SK-N-SH (cell line): ENCODE data around the gene STXBP6. TPM values are rescaled to one million over a fixed set of nuclear protein-coding genes. Genes with fewer than 3 reads are reported as not detected.

ENCODE experiments used
- CTCF ChIA-PET: fragments of 300-600, 350-600 bp; formaldehyde crosslinking; extraction: SDS; loops from one replicate; lab custom pipeline; 2021; lab: Yijun Ruan, JAX
- POLR2A ChIA-PET: fragments of 350-600 bp; sonication (Branson Sonifier 250); formaldehyde crosslinking; extraction: SDS; loops from one replicate; lab custom pipeline; 2020; ENCODE audit warnings: antibody characterized with exemption, inconsistent platforms; lab: Yijun Ruan, JAX
- DNase-seq: peaks from one replicate; pipeline ENCODE4 v3.0.0; 2012
- H2AFZ ChIP-seq: fragments of 200-600 bp; sonication (generic); 2 replicates; pipeline ENCODE4 v1.8.1; 2016; ENCODE audit warnings: antibody characterized with exemption, mild to moderate bottlenecking, low read depth
- H3F3A ChIP-seq: fragments of 200-600 bp; sonication (generic); replicated peaks from 2 replicates; pipeline ENCODE3; 2016; ENCODE audit warnings: antibody characterized with exemption, mild to moderate bottlenecking; ENCODE audit not compliant: insufficient read depth
- H3K27ac ChIP-seq, 2 experiments: fragments of 200-500 bp in 1 of 2; fragments of 200-600 bp in 1 of 2; sonication (Bioruptor generic) in 1 of 2; sonication (generic), shearing (Covaris generic) in 1 of 2; 2 replicates each; pipeline versions ENCODE4 v1.5.1 to v1.6.1; 2014 to 2016; ENCODE audit warnings: low read depth in 2 of 2, inconsistent platforms in 1 of 2, low read length in 1 of 2, mild to moderate bottlenecking in 1 of 2, mixed read lengths in 1 of 2
- H3K27me3 ChIP-seq: fragments of 200-600 bp; sonication (generic), shearing (Covaris generic); 2 replicates; pipeline ENCODE4 v1.6.1; 2016; ENCODE audit warnings: mixed run types; ENCODE audit not compliant: insufficient read depth
- H3K36me3 ChIP-seq, 2 experiments: fragments of 200-500 bp in 1 of 2; fragments of 200-600 bp in 1 of 2; sonication (Bioruptor generic) in 1 of 2; sonication (generic) in 1 of 2; replicated peaks in 1 of 2; 2 replicates each; pipeline versions ENCODE3 to v1.5.1; 2014 to 2016; ENCODE audit warnings: low read length in 1 of 2, mild to moderate bottlenecking in 1 of 2; ENCODE audit not compliant: insufficient read depth in 2 of 2, control insufficient read depth in 1 of 2
- H3K4me1 ChIP-seq, 2 experiments: fragments of 200-500 bp in 1 of 2; fragments of 200-600 bp in 1 of 2; sonication (Bioruptor generic) in 1 of 2; sonication (generic), shearing (Covaris generic) in 1 of 2; 2 replicates each; pipeline versions ENCODE4 v1.5.1 to v1.6.1; 2014 to 2016; ENCODE audit warnings: low read depth in 1 of 2, low read length in 1 of 2, mixed run types in 1 of 2; ENCODE audit not compliant: insufficient read depth in 2 of 2, control insufficient read depth in 1 of 2
- H3K4me2 ChIP-seq: fragments of 200-600 bp; sonication (generic), shearing (Covaris generic); 2 replicates; pipeline ENCODE4 v1.6.1; 2017; ENCODE audit warnings: mixed run types
- H3K4me3 ChIP-seq, 2 experiments: fragments of 200-500 bp in 1 of 2; fragments of 200-600 bp in 1 of 2; sonication (Bioruptor generic) in 1 of 2; sonication (generic), shearing (Covaris generic) in 1 of 2; 2 replicates each; pipeline versions ENCODE4 v1.5.1 to v1.8.1; 2014 to 2016; ENCODE audit warnings: low read depth in 2 of 2, inconsistent platforms in 1 of 2, low read length in 1 of 2, mild to moderate bottlenecking in 1 of 2, mixed read lengths in 1 of 2, moderate library complexity in 1 of 2
- H3K79me2 ChIP-seq: fragments of 200-600 bp; sonication (generic); 2 replicates; pipeline ENCODE4 v1.8.1; 2017; ENCODE audit warnings: mild to moderate bottlenecking; ENCODE audit not compliant: insufficient read depth
- H3K9ac ChIP-seq: fragments of 200-600 bp; sonication (generic); 2 replicates; pipeline ENCODE4 v1.6.1; 2017; ENCODE audit warnings: mixed run types
- H3K9me2 ChIP-seq: fragments of 200-600 bp; sonication (generic); 2 replicates; pipeline ENCODE4 v1.6.1; 2017; ENCODE audit warnings: mixed run types
- H3K9me3 ChIP-seq: fragments of 200-600 bp; sonication (generic); 2 replicates; pipeline ENCODE4 v1.6.1; 2017; ENCODE audit warnings: mixed run types, mild to moderate bottlenecking, moderate library complexity
- H4K20me1 ChIP-seq: fragments of 200-600 bp; sonication (generic); 2 replicates; pipeline ENCODE4 v1.6.1; 2017; ENCODE audit warnings: mild to moderate bottlenecking, mixed run types; ENCODE audit not compliant: insufficient read depth
- CHD2 ChIP-seq: fragments of 150-350 bp; IDR thresholded peaks from 2 replicates; pipeline ENCODE4 v1.6.1; 2018; ENCODE audit warnings: low read length; ENCODE audit not compliant: partially characterized antibody
- ELF1 ChIP-seq: IDR thresholded peaks from 2 replicates; pipeline ENCODE4 v1.4.0; 2012
- EP300 ChIP-seq, 2 experiments: IDR thresholded peaks; 2 replicates each; pipeline versions ENCODE4 v1.4.0 to v1.6.1; 2012; ENCODE audit warnings: borderline replicate concordance in 1 of 2, low read depth in 1 of 2, low read length in 1 of 2
- EZH2phosphoT487 ChIP-seq: fragments of 200-600 bp; sonication (generic); IDR thresholded peaks from 2 replicates; pipeline ENCODE4 v1.6.1; 2017; ENCODE audit warnings: low read depth, mixed run types, mild to moderate bottlenecking, antibody characterized with exemption, moderate library complexity, borderline replicate concordance
- FOXM1 ChIP-seq: IDR thresholded peaks from 2 replicates; pipeline ENCODE4 v1.4.0; 2012; ENCODE audit warnings: low read depth, mild to moderate bottlenecking
- GABPA ChIP-seq: IDR thresholded peaks from 2 replicates; pipeline ENCODE4 v1.4.0; 2012; ENCODE audit warnings: low read depth, mild to moderate bottlenecking
- GATA2 ChIP-seq: sonication (generic); formaldehyde crosslinking; IDR thresholded peaks from 2 replicates; pipeline ENCODE4 v1.5.0; 2020; ENCODE audit warnings: mild to moderate bottlenecking, missing genetic modification reagents
- JUND ChIP-seq: IDR thresholded peaks from 2 replicates; pipeline ENCODE4 v1.4.0; 2012
- MEF2A ChIP-seq: IDR thresholded peaks from 2 replicates; pipeline ENCODE4 v1.4.0; 2012; ENCODE audit warnings: low read depth, borderline replicate concordance
- MXI1 ChIP-seq: IDR thresholded peaks from 2 replicates; pipeline ENCODE4 v1.6.1; 2012; ENCODE audit warnings: mild to moderate bottlenecking, low read depth, low read length, improper control_type of control experiment
- NFIC ChIP-seq: IDR thresholded peaks from 2 replicates; pipeline ENCODE4 v1.4.0; 2012; ENCODE audit warnings: borderline replicate concordance
- NRF1 ChIP-seq: IDR thresholded peaks from 2 replicates; pipeline ENCODE4 v1.6.1; 2012; ENCODE audit warnings: low read depth, mild to moderate bottlenecking, low read length
- POLR2AphosphoS5 ChIP-seq: IDR thresholded peaks from 2 replicates; pipeline ENCODE4 v1.6.1; 2012; ENCODE audit warnings: low read depth, low read length
- RAD21 ChIP-seq: IDR thresholded peaks from 2 replicates; pipeline ENCODE4 v1.6.1; 2012; ENCODE audit warnings: mild to moderate bottlenecking, low read length
- RFX5 ChIP-seq: IDR thresholded peaks from 2 replicates; pipeline ENCODE4 v1.6.1; 2012; ENCODE audit warnings: mild to moderate bottlenecking, improper control_type of control experiment, low read length
- RXRA ChIP-seq: IDR thresholded peaks from 2 replicates; pipeline ENCODE4 v1.4.0; 2012; ENCODE audit warnings: low read depth, mild to moderate bottlenecking, borderline replicate concordance
- SIN3A ChIP-seq: IDR thresholded peaks from 2 replicates; pipeline ENCODE4 v1.6.1; 2012; ENCODE audit warnings: low read depth, mild to moderate bottlenecking, low read length, moderate library complexity, borderline replicate concordance
- TAF1 ChIP-seq: IDR thresholded peaks from 2 replicates; pipeline ENCODE4 v1.6.1; 2012; ENCODE audit warnings: low read depth, mild to moderate bottlenecking, low read length, moderate library complexity, borderline replicate concordance
- TCF12 ChIP-seq: IDR thresholded peaks from 2 replicates; pipeline ENCODE4 v1.4.0; 2012
- TEAD4 ChIP-seq: IDR thresholded peaks from 2 replicates; pipeline ENCODE4 v1.4.0; 2012; ENCODE audit warnings: mild to moderate bottlenecking, borderline replicate concordance; ENCODE audit not compliant: insufficient read depth
- USF1 ChIP-seq: IDR thresholded peaks from 2 replicates; pipeline ENCODE4 v1.4.0; 2012; ENCODE audit warnings: low read depth, borderline replicate concordance
- WGBS: methylation state at CpG from one replicate; pipeline ENCODE4 v1.1.6; 2017; ENCODE audit warnings: low lambda C conversion rate; 5-methylcytosine and 5-hydroxymethylcytosine counted together
- polyA plus RNA-seq, 3 experiments: library from polyadenylated mRNA; depleted of rRNA; stranded (reverse); fragments of >200 nt; gene quantifications; 2 replicates each; pipeline ENCODE4 v1.2.3, GENCODE V29; 2012
- TF ChIP-seq, protein P1 (sequence below): fragments of 200-600 bp; sonication (generic); IDR thresholded peaks from 2 replicates; pipeline ENCODE4 v1.6.1; 2017; ENCODE audit warnings: antibody characterized with exemption, mild to moderate bottlenecking, moderate library complexity
- TF ChIP-seq, protein P2 (sequence below): IDR thresholded peaks from 2 replicates; pipeline ENCODE4 v1.4.0; 2012; ENCODE audit warnings: low read depth, borderline replicate concordance

STXBP6 gene
- polyA plus RNA-seq, 1 of the 3 experiments (the other 2 are of a cell fraction): 0.16 TPM

DNA sequence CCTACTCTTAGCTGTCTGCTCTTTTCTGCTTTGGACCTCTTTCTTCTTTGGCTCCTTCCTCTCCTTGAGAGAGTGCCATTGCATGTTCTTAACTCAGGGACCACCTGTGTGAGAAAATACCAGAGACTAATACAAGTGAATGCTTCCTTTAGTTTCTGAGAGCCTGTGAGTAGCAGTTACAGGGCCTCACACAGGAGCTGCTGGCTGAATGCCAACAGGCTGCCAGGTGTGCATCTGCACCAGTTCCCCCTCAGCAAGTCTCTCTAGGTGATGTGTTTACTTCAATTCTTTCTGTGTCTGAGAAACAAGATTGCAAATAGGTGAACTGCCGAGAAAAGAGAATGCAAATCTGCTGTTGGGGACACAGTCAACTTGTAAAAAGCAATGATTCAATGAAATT lies 108.2 kb downstream of the STXBP6 start:
- Histone ChIP-seq H3K9ac (no peak overlapping the region), H2AFZ (no peak overlapping the region), H4K20me1 (no peaks in the 10 kb centered on the region), H3K79me2 (no peaks in the 10 kb centered on the region), H3K4me1 (no peaks in the 10 kb centered on the region), H3K9me3 (no peaks in the 10 kb centered on the region), H3K36me3 (no peaks in the 10 kb centered on the region), H3K27me3 (no peaks in the 10 kb centered on the region), H3K4me2 (no peak overlapping the region), H3K9me2 (no peaks in the 10 kb centered on the region)
- 12% methylated on average over 1 of the region's 1 CpG for WGBS
- DNase-seq: no peak
- no peak for TF ChIP-seq MEF2A
- TF ChIP-seq RAD21: no peak
- TF ChIP-seq NRF1: no peak
- no peak for TF ChIP-seq TAF1
- no peak for TF ChIP-seq GATA2 (CRISPR knock-in tag)
- TF ChIP-seq, protein P1, sequence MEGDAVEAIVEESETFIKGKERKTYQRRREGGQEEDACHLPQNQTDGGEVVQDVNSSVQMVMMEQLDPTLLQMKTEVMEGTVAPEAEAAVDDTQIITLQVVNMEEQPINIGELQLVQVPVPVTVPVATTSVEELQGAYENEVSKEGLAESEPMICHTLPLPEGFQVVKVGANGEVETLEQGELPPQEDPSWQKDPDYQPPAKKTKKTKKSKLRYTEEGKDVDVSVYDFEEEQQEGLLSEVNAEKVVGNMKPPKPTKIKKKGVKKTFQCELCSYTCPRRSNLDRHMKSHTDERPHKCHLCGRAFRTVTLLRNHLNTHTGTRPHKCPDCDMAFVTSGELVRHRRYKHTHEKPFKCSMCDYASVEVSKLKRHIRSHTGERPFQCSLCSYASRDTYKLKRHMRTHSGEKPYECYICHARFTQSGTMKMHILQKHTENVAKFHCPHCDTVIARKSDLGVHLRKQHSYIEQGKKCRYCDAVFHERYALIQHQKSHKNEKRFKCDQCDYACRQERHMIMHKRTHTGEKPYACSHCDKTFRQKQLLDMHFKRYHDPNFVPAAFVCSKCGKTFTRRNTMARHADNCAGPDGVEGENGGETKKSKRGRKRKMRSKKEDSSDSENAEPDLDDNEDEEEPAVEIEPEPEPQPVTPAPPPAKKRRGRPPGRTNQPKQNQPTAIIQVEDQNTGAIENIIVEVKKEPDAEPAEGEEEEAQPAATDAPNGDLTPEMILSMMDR: no peak
- no peak for TF ChIP-seq SIN3A
- TF ChIP-seq CHD2: no peak
- no peak for TF ChIP-seq JUND
- no peak for TF ChIP-seq RFX5
- no peak for TF ChIP-seq POLR2AphosphoS5
- TF ChIP-seq NFIC: no peak
- TF ChIP-seq EP300 (IDR thresholded peaks at IDR 0.05; ENCODE audit: borderline replicate concordance in 1 of 2, low read depth in 1 of 2, low read length in 1 of 2): no peak
- TF ChIP-seq ELF1: no peak
- no peak for TF ChIP-seq TCF12
- TF ChIP-seq, all 33 proteins: peak for 0
- ChIA-PET POLR2A (no interaction called here), CTCF (no interaction called here)
- Histone ChIP-seq H3K27ac (no peak overlapping the region), H3K4me3 (no peak overlapping the region), H3F3A (no peaks in the 10 kb centered on the region)

- no peaks in the 10 kb centered on the region for H3K9me2 ChIP-seq
- no peak overlapping the region for H2AFZ ChIP-seq
- no peak overlapping the region for H3K9ac ChIP-seq
- 11% methylated on average over 5 of the region's 5 CpGs for WGBS
- no peaks in the 10 kb centered on the region for H4K20me1 ChIP-seq
- H3K27ac ChIP-seq: no peak overlapping the region
- no peaks in the 10 kb centered on the region for H3K79me2 ChIP-seq
- H3K4me3 ChIP-seq: no peak overlapping the region
- DNase-seq: no peak
- H3K36me3 ChIP-seq: no peaks in the 10 kb centered on the region
- H3K4me2 ChIP-seq: no peak overlapping the region
- no peaks in the 10 kb centered on the region for H3K27me3 ChIP-seq
- H3K9me3 ChIP-seq: no peaks in the 10 kb centered on the region
- no peaks in the 10 kb centered on the region for H3F3A ChIP-seq
- ChIA-PET POLR2A (no interaction called here), CTCF (no interaction called here)
- no peaks in the 10 kb centered on the region for H3K4me1 ChIP-seq
- TF ChIP-seq EZH2phosphoT487 (no peak), MXI1 (no peak), FOXM1 (no peak), JUND (no peak), MEF2A (no peak), TEAD4 (no peak), RXRA (no peak), NRF1 (no peak), USF1 (no peak), GABPA (no peak), EP300 (IDR thresholded peaks at IDR 0.05; ENCODE audit: borderline replicate concordance in 1 of 2, low read depth in 1 of 2, low read length in 1 of 2) (no peak)
- TF ChIP-seq, protein P2, sequence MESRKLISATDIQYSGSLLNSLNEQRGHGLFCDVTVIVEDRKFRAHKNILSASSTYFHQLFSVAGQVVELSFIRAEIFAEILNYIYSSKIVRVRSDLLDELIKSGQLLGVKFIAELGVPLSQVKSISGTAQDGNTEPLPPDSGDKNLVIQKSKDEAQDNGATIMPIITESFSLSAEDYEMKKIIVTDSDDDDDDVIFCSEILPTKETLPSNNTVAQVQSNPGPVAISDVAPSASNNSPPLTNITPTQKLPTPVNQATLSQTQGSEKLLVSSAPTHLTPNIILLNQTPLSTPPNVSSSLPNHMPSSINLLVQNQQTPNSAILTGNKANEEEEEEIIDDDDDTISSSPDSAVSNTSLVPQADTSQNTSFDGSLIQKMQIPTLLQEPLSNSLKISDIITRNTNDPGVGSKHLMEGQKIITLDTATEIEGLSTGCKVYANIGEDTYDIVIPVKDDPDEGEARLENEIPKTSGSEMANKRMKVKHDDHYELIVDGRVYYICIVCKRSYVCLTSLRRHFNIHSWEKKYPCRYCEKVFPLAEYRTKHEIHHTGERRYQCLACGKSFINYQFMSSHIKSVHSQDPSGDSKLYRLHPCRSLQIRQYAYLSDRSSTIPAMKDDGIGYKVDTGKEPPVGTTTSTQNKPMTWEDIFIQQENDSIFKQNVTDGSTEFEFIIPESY: no peak
- TF ChIP-seq, protein P1: no peak
Measured at GRCh38 chr14:24940213-24940783, 109.6 kb downstream of the STXBP6 start.
